ENCODE results near the gene ARHGEF40. TPM values are rescaled to one million over a fixed set of nuclear protein-coding genes. Genes with fewer than 3 reads are reported as not detected.

The ARHGEF40 gene
- total RNA-seq, 1 experiment from 2014 or later, result 71.4 TPM

DNA sequence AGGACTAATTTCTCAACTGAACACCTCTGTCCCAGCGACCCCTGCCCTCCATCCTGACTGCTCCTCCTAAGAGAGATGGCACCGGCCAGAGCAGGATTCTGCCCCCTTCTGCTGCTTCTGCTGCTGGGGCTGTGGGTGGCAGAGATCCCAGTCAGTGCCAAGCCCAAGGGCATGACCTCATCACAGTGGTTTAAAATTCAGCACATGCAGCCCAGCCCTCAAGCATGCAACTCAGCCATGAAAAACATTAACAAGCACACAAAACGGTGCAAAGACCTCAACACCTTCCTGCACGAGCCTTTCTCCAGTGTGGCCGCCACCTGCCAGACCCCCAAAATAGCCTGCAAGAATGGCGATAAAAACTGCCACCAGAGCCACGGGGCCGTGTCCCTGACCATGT lies 27.2 kb upstream of the ARHGEF40 start:
- Histone ChIP-seq H4K5ac (ENCODE audit: insufficient read length, low read depth, low read length) (no peak overlapping the region), H3K79me2 (ENCODE audit: insufficient read depth, low read length) (no peaks in the 10 kb centered on the region), H2AK5ac (ENCODE audit: insufficient read length, low read length) (no peak overlapping the region), H3K9me3 (ENCODE audit: control insufficient read depth, low read depth, low read length) (no peaks in the 10 kb centered on the region), H2BK5ac (ENCODE audit: insufficient read length, low read length) (no peak overlapping the region), H2BK20ac (ENCODE audit: low read depth, low read length, poor library complexity, severe bottlenecking) (no peak overlapping the region), H3K56ac (ENCODE audit: insufficient read length, low read depth, low read length) (no peak overlapping the region), H2AFZ (ENCODE audit: low read length) (no peak overlapping the region), H4K91ac (ENCODE audit: insufficient read length, low read depth, low read length) (no peak overlapping the region), H2BK120ac (ENCODE audit: low read depth, low read length, poor library complexity, severe bottlenecking) (no peak overlapping the region), H3K27ac (ENCODE audit: insufficient read length, low read depth, low read length) (no peak overlapping the region), H3K18ac (ENCODE audit: insufficient read length, low read depth, low read length) (no peak overlapping the region), H3K9ac (ENCODE audit: extremely low read depth, insufficient read length, low read length) (no peak overlapping the region), H3K27me3 (ENCODE audit: insufficient read depth, low read length) (no peaks in the 10 kb centered on the region), H2BK12ac (ENCODE audit: insufficient read length, low read depth, low read length) (no peak overlapping the region), H3K4ac (ENCODE audit: low read depth, low read length) (no peak overlapping the region), H3K4me1 (ENCODE audit: insufficient read depth, low read length) (peaks cover 5% of the 10 kb centered on the region), H4K8ac (replicated peaks; ENCODE audit: insufficient read length, low read depth, low read length) (no peak overlapping the region), H4K20me1 (ENCODE audit: control insufficient read depth, insufficient read depth, insufficient read length) (no peaks in the 10 kb centered on the region), H3K23ac (ENCODE audit: insufficient read length, low read depth, low read length) (no peak overlapping the region), H3T11ph (ENCODE audit: low read length) (no peak overlapping the region), H3K4me2 (ENCODE audit: insufficient read depth, insufficient read length, low read length) (no peak overlapping the region), H3K14ac (ENCODE audit: insufficient read depth, low read length) (no peak overlapping the region), H3K79me1 (ENCODE audit: insufficient read depth, low read depth, low read length, poor library complexity, severe bottlenecking) (no peaks in the 10 kb centered on the region), H3K23me2 (ENCODE audit: insufficient read length, low read depth, low read length, poor library complexity, severe bottlenecking) (no peaks in the 10 kb centered on the region), H2BK15ac (ENCODE audit: low read depth, low read length) (no peak overlapping the region)
- DNase-seq, result no peak
- Mint-ChIP-seq H3K4me1 (peaks cover 24 to 26% of the 10 kb centered on the region in 2 experiments), H3K27me3 (ENCODE audit: low read depth) (peaks cover 28% of the 10 kb centered on the region), H3K9me3 (no peaks in the 10 kb centered on the region), H3K27ac (no peak overlapping the region), H3K36me3 (ENCODE audit: insufficient read depth in 1 of 3, low read depth in 3 of 3) (no peaks in the 10 kb centered on the region), H3K4me3 (no peak overlapping the region)
- TF ChIP-seq CTCF (conservative IDR thresholded peaks at IDR 0.05), result no peak
- WGBS (ENCODE audit: extremely low coverage, insufficient read length, low lambda C conversion rate), result no CpG with 5 or more reads among the region's 8 CpGs
